ENCODE measurements around the gene FCN1. TPM values are rescaled to one million over a fixed set of nuclear protein-coding genes. Genes with fewer than 3 reads are reported as not detected.
A peak's percentile ranks its signal among the peaks of the same experiment; 100 is the strongest.

Gene FCN1
- total and polyA plus RNA-seq, 10 donors, result 5.2 to 209 (median 44.9) TPM

GRCh38 chr9:134947265-134947955 lies 29.7 kb upstream of the FCN1 start:
- no peak for TF ChIP-seq POLR2A (IDR thresholded peaks at IDR 0.05)
- TF ChIP-seq CTCF (IDR thresholded peaks at IDR 0.05 in 8 of 11, conservative IDR thresholded peaks at IDR 0.05 in 3 of 11), result no peak
- TF ChIP-seq POLR2AphosphoS5 (IDR thresholded peaks at IDR 0.05), result no peak
- intact Hi-C loops (cut with DNase I; ENCODE audit: low total_unique reads), result no loop called here
- H3K4me3 ChIP-seq, result no peak overlapping the region
- DNase-seq, result no peak
- peaks cover 0 to 47% (median 7%) of the 10 kb centered on the region in 7 donors for H3K27me3 ChIP-seq (replicated peaks in 1 of 7)
- H3K27ac ChIP-seq, result no peak overlapping the region
- peaks cover 0 to under 1% (median 0%) of the 10 kb centered on the region in 6 donors for H3K4me1 ChIP-seq
- H3K9me3 ChIP-seq, result peaks cover 0 to 6% (median 0%) of the 10 kb centered on the region in 8 donors
- 68 to 84% (median 79%) methylated on average over 17 to 26 of the region's 26 CpGs for WGBS, 5 donors
- H3K36me3 ChIP-seq, result no peaks in the 10 kb centered on the region

GRCh38 chr9:134946663-134947062 lies 29.0 kb upstream of the FCN1 start:
- Histone ChIP-seq H3K27me3 (replicated peaks in 1 of 7) (peaks cover 0 to 54% (median 7%) of the 10 kb centered on the region in 7 donors), H3K36me3 (no peaks in the 10 kb centered on the region), H3K4me3 (no peak overlapping the region), H3K4me1 (peaks cover 0 to 7% (median 0%) of the 10 kb centered on the region in 6 donors), H3K9me3 (no peaks in the 10 kb centered on the region), H3K27ac (no peak overlapping the region)
- intact Hi-C loops (cut with DNase I; ENCODE audit: low total_unique reads), result no loop called here
- DNase-seq, result no peak
- no peak for TF ChIP-seq POLR2AphosphoS5 (IDR thresholded peaks at IDR 0.05)

GRCh38 chr9:134945509-134946275 lies 28.0 kb upstream of the FCN1 start:
- WGBS, 5 donors, result 82 to 97% (median 89%) methylated on average over 11 to 12 of the region's 12 CpGs
- no peak for DNase-seq
- Histone ChIP-seq H3K4me1 (peaks cover 0 to 7% (median 0%) of the 10 kb centered on the region in 6 donors), H3K36me3 (no peaks in the 10 kb centered on the region), H3K27me3 (replicated peaks in 1 of 7) (peaks cover 0 to 59% (median 7%) of the 10 kb centered on the region in 7 donors), H3K9me3 (no peaks in the 10 kb centered on the region), H3K4me3 (no peak overlapping the region), H3K27ac (no peak overlapping the region)
- TF ChIP-seq POLR2A (IDR thresholded peaks at IDR 0.05) (no peak), POLR2AphosphoS5 (IDR thresholded peaks at IDR 0.05) (no peak), CTCF (IDR thresholded peaks at IDR 0.05 in 8 of 11, conservative IDR thresholded peaks at IDR 0.05 in 3 of 11) (no peak)
- intact Hi-C loops (cut with DNase I; ENCODE audit: low total_unique reads), result no loop called here

- DNase-seq, result peak; percentile 29
- no peak for TF ChIP-seq CTCF (IDR thresholded peaks at IDR 0.05 in 8 of 11, conservative IDR thresholded peaks at IDR 0.05 in 3 of 11)
- TF ChIP-seq POLR2AphosphoS5 (IDR thresholded peaks at IDR 0.05), result no peak
- no peak for TF ChIP-seq POLR2A (IDR thresholded peaks at IDR 0.05)
- H3K27me3 ChIP-seq (replicated peaks in 1 of 7), result peaks cover 0 to 67% (median 7%) of the 10 kb centered on the region in 7 donors
- no peaks in the 10 kb centered on the region for H3K36me3 ChIP-seq
- no peak overlapping the region for H3K4me3 ChIP-seq
- 72 to 94% (median 82%) methylated on average over 12 to 14 of the region's 14 CpGs for WGBS, 5 donors
- intact Hi-C loops (cut with DNase I; ENCODE audit: low total_unique reads), result no loop called here
- no peak overlapping the region for H3K27ac ChIP-seq
- H3K4me1 ChIP-seq, result peaks cover 0 to 7% (median 0%) of the 10 kb centered on the region in 6 donors
- H3K9me3 ChIP-seq, result no peaks in the 10 kb centered on the region
Observed at GRCh38 chr9:134944916-134945315, 27.2 kb upstream of the FCN1 start.

Measured in spleen (tissue), 11 donors.